OCI-LY3 (cell line): Measurements from ENCODE around the gene NOB1.

Source experiments
- EZH2phosphoT487 ChIP-seq: fragments of 200-600 bp; shearing (Covaris generic); IDR thresholded peaks from 2 replicates; pipeline ENCODE4 v1.6.1; 2018; ENCODE audit warnings: antibody characterized with exemption, mixed run types, low read depth
- TF ChIP-seq, protein P1 (sequence below): fragments of 200-600, 300-600 bp; sonication (generic); IDR thresholded peaks from 2 replicates; pipeline ENCODE4 v1.5.1; 2014; ENCODE audit warnings: antibody characterized with exemption, low read length, low read depth

GRCh38 chr16:69712914-69713581 is 41.7 kb downstream of the NOB1 start:
- TF ChIP-seq, protein P1, sequence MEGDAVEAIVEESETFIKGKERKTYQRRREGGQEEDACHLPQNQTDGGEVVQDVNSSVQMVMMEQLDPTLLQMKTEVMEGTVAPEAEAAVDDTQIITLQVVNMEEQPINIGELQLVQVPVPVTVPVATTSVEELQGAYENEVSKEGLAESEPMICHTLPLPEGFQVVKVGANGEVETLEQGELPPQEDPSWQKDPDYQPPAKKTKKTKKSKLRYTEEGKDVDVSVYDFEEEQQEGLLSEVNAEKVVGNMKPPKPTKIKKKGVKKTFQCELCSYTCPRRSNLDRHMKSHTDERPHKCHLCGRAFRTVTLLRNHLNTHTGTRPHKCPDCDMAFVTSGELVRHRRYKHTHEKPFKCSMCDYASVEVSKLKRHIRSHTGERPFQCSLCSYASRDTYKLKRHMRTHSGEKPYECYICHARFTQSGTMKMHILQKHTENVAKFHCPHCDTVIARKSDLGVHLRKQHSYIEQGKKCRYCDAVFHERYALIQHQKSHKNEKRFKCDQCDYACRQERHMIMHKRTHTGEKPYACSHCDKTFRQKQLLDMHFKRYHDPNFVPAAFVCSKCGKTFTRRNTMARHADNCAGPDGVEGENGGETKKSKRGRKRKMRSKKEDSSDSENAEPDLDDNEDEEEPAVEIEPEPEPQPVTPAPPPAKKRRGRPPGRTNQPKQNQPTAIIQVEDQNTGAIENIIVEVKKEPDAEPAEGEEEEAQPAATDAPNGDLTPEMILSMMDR = no peak
- TF ChIP-seq EZH2phosphoT487 = no peak
